Measurements from ENCODE around the gene SPOCD1. TPM values are rescaled to one million over a fixed set of nuclear protein-coding genes. Genes with fewer than 3 reads are reported as not detected.

The SPOCD1 gene
- total and polyA plus RNA-seq, 9 donors = 0.15 to 1.7 (median 0.49) TPM; not detected in 1

GRCh38 chr1:31752952-31753475 lies 62.8 kb downstream of the SPOCD1 start:
- no peak for TF ChIP-seq CTCF (IDR thresholded peaks at IDR 0.05)
- H3K4me3 ChIP-seq = no peak overlapping the region
- no peaks in the 10 kb centered on the region for H3K36me3 ChIP-seq
- WGBS, 3 donors = 88 to 91% (median 89%) methylated on average over 12 of the region's 12 CpGs
- DNase-seq = no peak
- H3K4me1 ChIP-seq (ENCODE audit: insufficient read depth) = peaks cover 6% of the 10 kb centered on the region
- no peaks in the 10 kb centered on the region for H3K9me3 ChIP-seq
- no peak overlapping the region for H3K27ac ChIP-seq
- no peaks in the 10 kb centered on the region for H3K27me3 ChIP-seq
- intact Hi-C loops (cut with DNase I) = no loop called here

- Histone ChIP-seq H3K27ac (no peak overlapping the region), H3K9me3 (no peaks in the 10 kb centered on the region), H3K36me3 (no peaks in the 10 kb centered on the region), H3K4me1 (ENCODE audit: insufficient read depth) (peaks cover 6% of the 10 kb centered on the region), H3K27me3 (no peaks in the 10 kb centered on the region), H3K4me3 (no peak overlapping the region)
- TF ChIP-seq EP300 (IDR thresholded peaks at IDR 0.05) (no peak), CTCF (IDR thresholded peaks at IDR 0.05) (no peak), POLR2A (IDR thresholded peaks at IDR 0.05) (no peak)
- 59 to 69% (median 66%) methylated on average over 7 of the region's 7 CpGs for WGBS, 3 donors
- intact Hi-C loops (cut with DNase I) = no loop called here
- DNase-seq = no peak
These were observed 63.6 kb downstream of the SPOCD1 start for GRCh38 chr1:31752258-31752657.

- TF ChIP-seq POLR2A (IDR thresholded peaks at IDR 0.05) = no peak
- no peak for TF ChIP-seq CTCF (IDR thresholded peaks at IDR 0.05)
- TF ChIP-seq EP300 (IDR thresholded peaks at IDR 0.05) = no peak
- no peaks in the 10 kb centered on the region for H3K9me3 ChIP-seq
- H3K4me3 ChIP-seq = no peak overlapping the region
- no peak overlapping the region for H3K27ac ChIP-seq
- H3K27me3 ChIP-seq = no peaks in the 10 kb centered on the region
- H3K36me3 ChIP-seq = no peaks in the 10 kb centered on the region
- intact Hi-C loops (cut with DNase I) = no loop called here
- no peak for DNase-seq
- 54 to 66% (median 65%) methylated on average over 5 of the region's 5 CpGs for WGBS, 3 donors
- H3K4me1 ChIP-seq (ENCODE audit: insufficient read depth) = peaks cover 6% of the 10 kb centered on the region
These were observed 64.0 kb downstream of the SPOCD1 start for GRCh38 chr1:31751822-31752241.

GRCh38 chr1:31750858-31751510 lies 64.8 kb downstream of the SPOCD1 start:
- 47 to 63% (median 58%) methylated on average over 11 of the region's 11 CpGs for WGBS, 3 donors
- intact Hi-C loops (cut with DNase I) = no loop called here
- Histone ChIP-seq H3K9me3 (no peaks in the 10 kb centered on the region), H3K4me1 (ENCODE audit: insufficient read depth) (peaks cover 6% of the 10 kb centered on the region), H3K36me3 (no peaks in the 10 kb centered on the region), H3K27me3 (no peaks in the 10 kb centered on the region), H3K27ac (no peak overlapping the region), H3K4me3 (no peak overlapping the region)
- DNase-seq = no peak
- TF ChIP-seq EP300 (IDR thresholded peaks at IDR 0.05) = no peak
- no peak for TF ChIP-seq CTCF (IDR thresholded peaks at IDR 0.05)
- no peak for TF ChIP-seq POLR2A (IDR thresholded peaks at IDR 0.05)

Data from ovary (tissue), 9 donors.